Heart left ventricle (tissue), 13 donors: ENCODE data around the gene PSG1.
"Not testable (repeated sequence)": the region's sequence is repeated elsewhere in the genome, so short reads cannot be mapped to it uniquely, and the experiment has no call there.

Experiments
- POLR2A ChIP-seq, 2 donors: fragments of 450-650 bp; IDR thresholded peaks; one replicate each; pipeline ENCODE4 v1.6.1; 2017; ENCODE audit warnings: antibody characterized with exemption in 2 of 2, mild to moderate bottlenecking in 2 of 2, moderate library complexity in 2 of 2
- TF ChIP-seq, protein P1 (sequence below), 12 donors: fragments of 200-600 bp; sonication (generic) in 4 of 12; IDR thresholded peaks; one replicate each; pipeline versions ENCODE4 v1.5.0 to v1.8.0; 2018 to 2022; ENCODE audit warnings: antibody characterized with exemption in 12 of 12, mild to moderate bottlenecking in 5 of 12
- donor health status: ischemic (EF 13 %, LVEDD 7.1; RV severe dilation, severe dysfunction).
- donor health status: DM: no; HTN: yes; CAD: no.
- donor health status: DM: no; HTN: no; CAD: no.
- donor health status: ischemic (EF 25% LVEDD 6.9; RV normal size, moderate dysfunction).
- donor health status: ischemic (EF 25% LVEDD 5.7; RV mildly dilated, moderate dysfunction).
- donor health status: ischemic (EF 35%, LVEDD 5.7; RV mildly dilated, moderate dysfunction).
- donor health status: nonischemic (EF 11% LVEDD 7.7; RV severe dilation, severe dysfunction).
- donor health status: DM: yes; HTN: yes; CAD: no.
- donor health status: PGD.
- donor health status: ischemic (EF 29% LVEDD 5.4; RV normal size, mild dysfunction).
- donor health status: nonischemic (EF 23%, LVEDD 6.1; RV moderate dilation, normal function).

DNA sequence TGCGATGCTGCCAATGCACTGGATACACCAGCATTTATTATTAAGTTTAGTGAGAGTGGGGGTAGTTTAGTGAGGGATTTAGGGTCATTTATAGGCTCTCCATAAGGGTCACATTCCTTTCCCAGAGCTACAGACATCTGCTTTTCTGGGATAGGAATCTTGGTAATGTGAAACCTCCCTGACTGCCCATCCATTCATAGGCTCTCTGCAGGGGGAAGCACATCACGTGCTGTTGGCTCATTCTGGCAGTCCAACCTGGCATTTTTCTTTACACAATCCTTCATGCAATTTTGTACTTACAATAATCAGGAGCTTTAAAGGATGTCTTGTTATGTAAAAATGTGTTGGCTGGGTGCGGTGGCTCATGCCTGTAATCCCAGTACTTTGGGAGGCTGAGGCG lies 21.0 kb upstream of the PSG1 start:
- TF ChIP-seq, protein P1, sequence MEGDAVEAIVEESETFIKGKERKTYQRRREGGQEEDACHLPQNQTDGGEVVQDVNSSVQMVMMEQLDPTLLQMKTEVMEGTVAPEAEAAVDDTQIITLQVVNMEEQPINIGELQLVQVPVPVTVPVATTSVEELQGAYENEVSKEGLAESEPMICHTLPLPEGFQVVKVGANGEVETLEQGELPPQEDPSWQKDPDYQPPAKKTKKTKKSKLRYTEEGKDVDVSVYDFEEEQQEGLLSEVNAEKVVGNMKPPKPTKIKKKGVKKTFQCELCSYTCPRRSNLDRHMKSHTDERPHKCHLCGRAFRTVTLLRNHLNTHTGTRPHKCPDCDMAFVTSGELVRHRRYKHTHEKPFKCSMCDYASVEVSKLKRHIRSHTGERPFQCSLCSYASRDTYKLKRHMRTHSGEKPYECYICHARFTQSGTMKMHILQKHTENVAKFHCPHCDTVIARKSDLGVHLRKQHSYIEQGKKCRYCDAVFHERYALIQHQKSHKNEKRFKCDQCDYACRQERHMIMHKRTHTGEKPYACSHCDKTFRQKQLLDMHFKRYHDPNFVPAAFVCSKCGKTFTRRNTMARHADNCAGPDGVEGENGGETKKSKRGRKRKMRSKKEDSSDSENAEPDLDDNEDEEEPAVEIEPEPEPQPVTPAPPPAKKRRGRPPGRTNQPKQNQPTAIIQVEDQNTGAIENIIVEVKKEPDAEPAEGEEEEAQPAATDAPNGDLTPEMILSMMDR (IDR thresholded peaks at IDR 0.05) = not testable (repeated sequence)
- TF ChIP-seq POLR2A (IDR thresholded peaks at IDR 0.05) = not testable (repeated sequence)
